Measurements from ENCODE around the gene TMEM107. TPM values are rescaled to one million over a fixed set of nuclear protein-coding genes. Genes with fewer than 3 reads are reported as not detected.
A peak's percentile ranks its signal among the peaks of the same experiment; 100 is the strongest.
"Not testable (repeated sequence)": the region's sequence is repeated elsewhere in the genome, so short reads cannot be mapped to it uniquely, and the experiment has no call there.

TMEM107 gene
- total RNA-seq, result 10 to 100 TPM; 39.6 to 44.1 TPM

- peak; percentile 58 for ATAC-seq
- no peaks in the 10 kb centered on the region for H3K27me3 Mint-ChIP-seq (ENCODE audit: low read depth)
- H3K27ac Mint-ChIP-seq, result peak within 1 kb of the TSS; percentile 88
Measured at GRCh38 chr17:8176197-8176940, at the start of gene TMEM107. Gene TMEM107, minus strand, starts transcription at chr17:8176380. Its CDS starts 94 bp downstream, at chr17:8176286.

DNA sequence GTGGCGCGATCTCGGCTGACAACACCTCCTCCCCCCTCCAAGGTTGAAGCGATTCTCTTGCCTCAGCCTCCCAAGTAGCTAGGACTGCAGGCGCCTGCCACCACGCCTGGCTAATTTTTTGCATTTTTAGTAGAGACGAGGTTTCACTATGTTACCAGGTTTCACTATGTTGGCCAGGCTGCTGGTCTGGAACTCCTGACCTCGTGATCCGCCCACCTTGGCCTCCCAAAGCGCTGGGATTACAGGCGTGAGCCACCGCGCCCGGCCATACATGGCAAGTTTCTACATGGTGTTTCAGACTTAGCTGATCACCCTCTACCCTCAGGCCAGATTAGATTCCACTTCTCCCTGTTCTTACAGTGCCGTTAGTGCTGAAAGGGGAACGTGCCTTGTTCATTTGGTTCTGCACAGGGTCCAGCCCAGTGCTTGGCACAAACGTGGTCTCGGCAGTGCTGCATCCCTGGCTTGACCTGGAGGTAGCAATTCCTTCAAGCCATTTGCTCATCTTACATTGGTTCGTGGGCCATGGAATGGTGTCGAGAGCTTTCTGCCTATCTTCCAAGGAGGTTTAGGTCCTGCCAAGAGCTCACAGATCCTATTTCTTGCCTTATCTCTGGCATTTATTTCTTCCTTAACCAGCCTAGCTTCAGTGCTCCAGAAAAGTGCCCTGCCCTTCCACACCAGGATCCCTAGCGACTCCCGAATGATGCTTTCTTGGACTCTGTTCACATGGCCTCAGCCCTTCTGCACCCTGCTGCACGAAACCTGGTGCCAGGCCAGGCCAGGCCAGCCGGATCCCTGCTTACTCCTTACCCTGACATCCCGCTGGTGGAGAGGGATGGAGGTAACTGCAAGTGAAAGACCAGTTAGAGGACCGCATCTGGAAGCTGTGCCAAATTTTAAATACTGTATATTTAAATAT is 49.0 kb upstream of the TMEM107 start:
- Mint-ChIP-seq H3K27ac (peak overlapping the region; percentile 71), H3K27me3 (ENCODE audit: low read depth) (peaks cover 2% of the 10 kb centered on the region), H3K4me3 (no peak overlapping the region), H3K4me1 (ENCODE audit: low read depth) (peaks cover 51% of the 10 kb centered on the region), H3K9me3 (ENCODE audit: insufficient read depth) (no peaks in the 10 kb centered on the region), H3K36me3 (ENCODE audit: low read depth) (peaks cover 49% of the 10 kb centered on the region)
- CTCF ChIA-PET, result interaction anchor here (0.6 to 7.1 kb wide), 11 partner anchors 19 to 106 kb away, joined by 3 to 51 read pairs (median 4); partner anchors contain the start of genes ALOXE3, CTC1, PFAS and SLC25A35
- ATAC-seq (no peak), DNase-seq (no peak)
- POLR2A ChIA-PET, result interaction anchor here (1.0 to 9.7 kb wide), 5 partner anchors 15 to 52 kb away, joined by 4 to 185 read pairs (median 18); partner anchors contain the start of genes AURKB, CTC1 and PFAS

More at GRCh38 chr17:8176197-8176940, at the start of gene TMEM107:
- H3K36me3 Mint-ChIP-seq (ENCODE audit: low read depth), result peaks cover 6% of the 10 kb centered on the region
- H3K9me3 Mint-ChIP-seq (ENCODE audit: insufficient read depth), result no peaks in the 10 kb centered on the region
- ChIA-PET POLR2A (interaction anchor here (1.0 to 2.4 kb wide), 7 partner anchors 10 to 72 kb away, joined by 3 to 13 read pairs (median 5); partner anchors contain the start of genes CTC1 and VAMP2), CTCF (interaction anchor here (0.6 to 1.9 kb wide), 5 partner anchors 9 to 125 kb away, joined by 3 to 7 read pairs (median 6); partner anchors contain the start of gene BORCS6)
- H3K4me1 Mint-ChIP-seq (ENCODE audit: low read depth), result peaks cover 50% of the 10 kb centered on the region
- peak within 1 kb of the TSS; percentile 96 for H3K4me3 Mint-ChIP-seq
- DNase-seq, result peak; percentile 93

GRCh38 chr17:8223356-8224126 is 47.4 kb upstream of the TMEM107 start:
- DNase-seq, result peak; percentile 76
- H3K4me1 Mint-ChIP-seq (ENCODE audit: low read depth), result peaks cover 56% of the 10 kb centered on the region
- H3K9me3 Mint-ChIP-seq (ENCODE audit: insufficient read depth), result no peaks in the 10 kb centered on the region
- peaks cover 40% of the 10 kb centered on the region for H3K36me3 Mint-ChIP-seq (ENCODE audit: low read depth)
- ATAC-seq, result peak; percentile 12
- CTCF ChIA-PET, result interaction anchor here (0.8 to 7.1 kb wide), 14 partner anchors 11 to 154 kb away, joined by 3 to 51 read pairs (median 10); partner anchors contain the start of genes ALOXE3, BORCS6, CTC1 and KRABD2
- peak overlapping the region; percentile 92 for H3K4me3 Mint-ChIP-seq
- peak overlapping the region; percentile 98 for H3K27ac Mint-ChIP-seq
- POLR2A ChIA-PET, result interaction anchor here (0.8 to 9.7 kb wide), 18 partner anchors 13 to 104 kb away, joined by 3 to 185 read pairs (median 14); partner anchors contain the start of genes ALOXE3, AURKB, BORCS6 and CTC1
- H3K27me3 Mint-ChIP-seq (ENCODE audit: low read depth), result peaks cover 2% of the 10 kb centered on the region

DNA sequence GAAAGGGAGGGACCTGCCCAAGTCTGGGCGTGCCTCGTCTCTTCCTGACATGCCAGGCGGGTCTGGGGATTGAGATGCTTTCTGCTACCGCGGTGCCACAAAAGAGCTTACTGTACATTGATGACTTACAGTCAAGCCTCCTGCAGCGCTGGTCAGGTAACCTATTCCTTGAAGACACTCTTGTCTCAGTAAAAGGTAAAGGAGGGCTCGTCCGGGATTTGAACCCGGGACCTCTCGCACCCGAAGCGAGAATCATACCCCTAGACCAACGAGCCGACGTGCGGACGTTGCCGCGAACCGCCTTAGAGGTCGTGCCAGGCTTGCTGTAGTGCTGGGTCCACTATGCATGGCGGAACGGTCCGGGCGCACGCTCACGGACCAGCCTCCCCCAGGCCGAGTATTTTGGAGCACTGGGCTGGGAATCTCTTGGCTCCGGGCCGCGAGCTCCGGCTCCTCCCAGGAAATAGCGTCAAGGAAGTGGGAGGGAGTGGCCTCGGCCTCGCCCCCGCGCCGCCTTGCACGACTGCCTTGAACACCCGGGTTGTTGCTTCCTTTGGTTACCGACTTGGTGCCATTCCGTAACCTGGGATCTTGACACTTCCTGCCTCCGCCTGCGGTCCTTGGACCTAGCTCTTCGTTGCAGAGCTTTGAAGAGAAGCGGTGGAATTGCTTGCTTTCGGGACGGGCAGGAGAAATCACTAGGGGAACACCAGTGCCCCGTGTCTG is 46.6 kb upstream of the TMEM107 start:
- H3K4me1 Mint-ChIP-seq (ENCODE audit: low read depth), result peaks cover 58% of the 10 kb centered on the region
- DNase-seq (peak; percentile 92), ATAC-seq (peak; percentile 49)
- CTCF ChIA-PET, result interaction anchor here (0.8 to 7.1 kb wide), 17 partner anchors 11 to 154 kb away, joined by 3 to 51 read pairs (median 7); partner anchors contain the start of genes ALOXE3, AURKB, BORCS6 and CTC1
- H3K27me3 Mint-ChIP-seq (ENCODE audit: low read depth), result peaks cover 2% of the 10 kb centered on the region
- H3K27ac Mint-ChIP-seq, result peak overlapping the region; percentile 98
- POLR2A ChIA-PET, result interaction anchor here (0.8 to 9.7 kb wide), 23 partner anchors 9 to 160 kb away, joined by 3 to 185 read pairs (median 9); partner anchors contain the start of genes ALOXE3, AURKB, BORCS6 and CTC1
- H3K4me3 Mint-ChIP-seq, result peak overlapping the region; percentile 92
- H3K36me3 Mint-ChIP-seq (ENCODE audit: low read depth), result peaks cover 34% of the 10 kb centered on the region
- no peaks in the 10 kb centered on the region for H3K9me3 Mint-ChIP-seq (ENCODE audit: insufficient read depth)

DNA sequence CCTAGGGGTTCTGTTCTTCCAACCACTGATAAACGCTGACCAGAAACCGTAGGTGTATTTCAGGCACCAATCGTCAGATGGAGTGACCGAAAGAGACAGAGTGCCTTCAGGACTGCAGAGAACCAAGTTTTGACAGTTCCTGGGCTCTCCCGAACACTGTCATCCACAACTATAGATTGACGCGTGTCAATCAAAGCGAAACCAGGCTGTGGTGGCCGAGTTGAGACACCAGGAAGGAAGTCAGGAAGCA is 46.1 kb upstream of the TMEM107 start:
- Mint-ChIP-seq H3K27me3 (ENCODE audit: low read depth) (peaks cover 2% of the 10 kb centered on the region), H3K27ac (peak overlapping the region; percentile 98), H3K36me3 (ENCODE audit: low read depth) (peaks cover 30% of the 10 kb centered on the region), H3K4me3 (peak overlapping the region; percentile 92), H3K9me3 (ENCODE audit: insufficient read depth) (no peaks in the 10 kb centered on the region), H3K4me1 (ENCODE audit: low read depth) (peaks cover 54% of the 10 kb centered on the region)
- ChIA-PET CTCF (interaction anchor here (0.9 to 7.1 kb wide), 20 partner anchors 10 to 164 kb away, joined by 3 to 51 read pairs (median 6); partner anchors contain the start of genes ALOXE3, AURKB, BORCS6 and CTC1), POLR2A (interaction anchor here (0.8 to 9.7 kb wide), 20 partner anchors 8 to 160 kb away, joined by 3 to 185 read pairs (median 13); partner anchors contain the start of genes ALOXE3, AURKB, BORCS6 and CTC1)
- peak; percentile 86 for DNase-seq
- peak; percentile 56 for ATAC-seq

DNA sequence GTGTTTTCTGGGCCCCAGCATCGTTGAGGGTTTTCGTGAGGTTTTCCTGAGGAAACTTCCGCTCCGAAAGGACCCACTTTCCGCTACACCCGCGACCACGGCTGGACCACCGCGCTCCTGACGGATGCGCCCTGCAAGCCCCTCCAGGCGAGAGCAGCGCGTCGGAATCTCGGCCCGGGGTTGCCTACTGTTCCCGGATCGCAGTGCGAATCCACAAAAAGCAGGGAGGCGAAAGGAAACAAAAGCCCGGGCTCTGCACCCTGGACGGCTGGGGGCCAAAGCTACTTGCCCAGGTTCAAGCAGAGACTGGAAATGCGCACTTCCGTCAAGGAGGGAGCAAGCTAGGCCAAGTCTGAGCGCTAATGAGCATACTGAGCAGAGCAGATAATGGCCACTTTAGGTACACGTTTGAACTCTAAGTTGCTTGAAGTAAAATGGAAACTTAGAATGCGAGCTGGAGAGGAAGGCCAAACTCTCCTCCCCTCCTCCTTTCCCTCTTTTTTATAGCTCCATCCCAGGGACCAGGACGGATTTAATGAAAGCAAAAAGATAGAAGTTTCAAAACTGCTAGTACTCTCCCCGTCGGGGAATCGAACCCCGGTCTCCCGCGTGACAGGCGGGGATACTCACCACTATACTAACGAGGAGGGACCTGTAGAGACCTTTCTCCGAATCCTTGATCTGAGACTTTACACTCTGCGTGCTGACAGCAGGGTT is 45.6 kb upstream of the TMEM107 start:
- Mint-ChIP-seq H3K4me1 (ENCODE audit: low read depth) (peaks cover 49% of the 10 kb centered on the region), H3K9me3 (ENCODE audit: insufficient read depth) (no peaks in the 10 kb centered on the region), H3K36me3 (ENCODE audit: low read depth) (peaks cover 25% of the 10 kb centered on the region), H3K4me3 (peak overlapping the region; percentile 92), H3K27ac (peak overlapping the region; percentile 98), H3K27me3 (ENCODE audit: low read depth) (peaks cover 2% of the 10 kb centered on the region)
- CTCF ChIA-PET, result interaction anchor here (0.9 to 7.1 kb wide), 25 partner anchors 9 to 535 kb away, joined by 3 to 51 read pairs (median 4); partner anchors contain the start of genes ALOXE3, AURKB, BORCS6 and CTC1
- peak; percentile 66 for ATAC-seq
- POLR2A ChIA-PET, result interaction anchor here (0.6 to 9.7 kb wide), 29 partner anchors 8 to 215 kb away, joined by 3 to 185 read pairs (median 5); partner anchors contain the start of genes ALOXE3, AURKB, BORCS6 and CTC1
- DNase-seq, result peak; percentile 93

DNA sequence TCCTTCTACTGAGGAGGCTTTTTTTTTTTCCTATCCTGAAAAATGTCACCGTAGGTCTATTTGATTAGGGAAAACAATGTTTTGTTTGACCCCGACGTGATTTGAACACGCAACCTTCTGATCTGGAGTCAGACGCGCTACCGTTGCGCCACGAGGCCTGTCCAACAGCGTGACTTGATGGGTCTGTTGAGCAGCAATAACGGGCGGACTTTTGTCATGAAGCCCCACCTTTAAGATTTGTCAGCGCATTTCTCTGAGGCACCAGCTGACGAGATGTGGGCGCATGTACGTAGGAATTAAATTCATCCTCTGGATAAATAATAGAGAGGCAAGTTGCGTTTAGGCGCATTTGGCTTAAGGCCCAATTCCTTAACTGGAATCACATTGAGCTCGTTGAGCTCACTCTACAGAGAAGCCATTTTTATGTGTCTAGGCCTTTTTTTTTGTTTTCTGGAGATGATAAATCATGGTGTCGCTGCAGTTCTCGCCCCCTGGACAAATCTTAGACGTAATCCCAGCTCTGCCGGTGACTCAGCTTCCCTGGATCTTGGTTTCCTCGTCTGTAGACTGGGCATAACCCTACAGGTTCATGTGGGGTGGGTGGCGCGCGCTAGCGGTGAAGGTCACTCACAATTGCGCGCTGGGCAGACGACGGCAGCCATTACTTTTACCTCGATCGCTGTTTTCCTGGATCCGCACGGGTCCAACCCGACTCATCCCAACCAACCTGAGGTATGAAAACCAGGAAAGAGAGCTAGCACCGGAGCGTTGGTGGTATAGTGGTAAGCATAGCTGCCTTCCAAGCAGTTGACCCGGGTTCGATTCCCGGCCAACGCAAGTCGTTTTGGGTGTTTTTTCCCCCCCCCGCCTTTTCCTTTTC is 44.8 kb upstream of the TMEM107 start:
- DNase-seq (peak; percentile 91), ATAC-seq (peak; percentile 17)
- H3K4me3 Mint-ChIP-seq, result peak overlapping the region; percentile 92
- POLR2A ChIA-PET, result interaction anchor here (0.6 to 9.7 kb wide), 25 partner anchors 10 to 216 kb away, joined by 3 to 185 read pairs (median 9); partner anchors contain the start of genes ALOXE3, AURKB, BORCS6 and CTC1
- CTCF ChIA-PET, result interaction anchor here (0.8 to 7.1 kb wide), 25 partner anchors 9 to 534 kb away, joined by 3 to 51 read pairs (median 4); partner anchors contain the start of genes ALOXE3, AURKB, BORCS6 and CTC1
- peaks cover 41% of the 10 kb centered on the region for H3K4me1 Mint-ChIP-seq (ENCODE audit: low read depth)
- H3K27ac Mint-ChIP-seq, result peak overlapping the region; percentile 98
- H3K9me3 Mint-ChIP-seq (ENCODE audit: insufficient read depth), result no peaks in the 10 kb centered on the region
- H3K36me3 Mint-ChIP-seq (ENCODE audit: low read depth), result peaks cover 17% of the 10 kb centered on the region
- peaks cover 2% of the 10 kb centered on the region for H3K27me3 Mint-ChIP-seq (ENCODE audit: low read depth)

DNA sequence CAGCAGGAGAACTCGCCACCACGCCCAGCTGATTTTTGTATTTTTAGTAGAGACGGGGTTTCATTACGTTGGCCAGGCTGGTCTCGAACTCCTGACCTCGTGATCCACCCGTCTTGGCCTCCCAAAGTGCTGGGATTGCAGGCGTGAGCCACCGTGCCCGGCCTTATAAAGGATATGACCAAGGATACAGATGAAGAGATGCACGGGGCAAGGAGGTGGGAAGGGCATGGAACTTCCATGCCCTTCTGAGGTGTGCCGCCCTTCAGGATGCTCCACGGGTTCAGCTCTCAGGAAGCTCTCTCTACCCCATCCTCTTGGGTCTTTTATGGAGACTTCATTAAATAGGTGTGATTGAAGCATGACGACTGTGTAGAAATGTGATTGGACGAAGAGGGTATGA is 37.8 kb upstream of the TMEM107 start:
- not testable (repeated sequence) for H3K27ac Mint-ChIP-seq

More for the DNA sequence above, 37.8 kb upstream of the TMEM107 start:
- Mint-ChIP-seq H3K4me1 (ENCODE audit: low read depth) (peaks cover 17% of the 10 kb centered on the region), H3K36me3 (ENCODE audit: low read depth) (peaks cover 15% of the 10 kb centered on the region)
- H3K9me3 Mint-ChIP-seq (ENCODE audit: insufficient read depth); H3K27me3 Mint-ChIP-seq (ENCODE audit: low read depth); H3K4me3 Mint-ChIP-seq; ATAC-seq; DNase-seq: not testable (repeated sequence)
- CTCF ChIA-PET, result interaction anchor here (0.7 kb wide), 1 partner anchor 84 kb away, joined by 3 read pairs; no protein-coding TSS in a partner anchor
- POLR2A ChIA-PET, result interaction anchor here (0.7 to 1.2 kb wide), 3 partner anchors 8 to 41 kb away, joined by 3 to 4 read pairs (median 4); no protein-coding TSS in a partner anchor

Measured in activated CD8-positive, alpha-beta T cell treated with anti-CD3 and anti-CD28 coated beads, Interleukin-2, amount 10 ng/mL, durations not matched to agents 7 days and 5 days (primary cell).